Retina (tissue), 1 donor: ENCODE measurements around the gene OSR1.

Experiments used
- DNase-seq: peaks from one replicate; pipeline ENCODE4 v3.0.0-alpha.2; 2016

Gene OSR1

GRCh38 chr2:19357402-19358241 lies 801 bp downstream of the OSR1 start:
- DNase-seq, result peak; percentile 65

GRCh38 chr2:19356545-19357401 lies 1.6 kb downstream of the OSR1 start:
- peak; percentile 85 for DNase-seq

GRCh38 chr2:19355931-19356544 lies 2.4 kb downstream of the OSR1 start:
- DNase-seq, result no peak

GRCh38 chr2:19355416-19355821 lies 3.0 kb downstream of the OSR1 start:
- DNase-seq, result peak; percentile 68

- no peak for DNase-seq
These were observed 3.4 kb downstream of the OSR1 start for GRCh38 chr2:19355014-19355405.

GRCh38 chr2:19353721-19354050 lies 4.7 kb downstream of the OSR1 start:
- DNase-seq, result no peak

- peak; percentile 71 for DNase-seq
These were observed 5.3 kb downstream of the OSR1 start for GRCh38 chr2:19352946-19353720.

GRCh38 chr2:19351899-19352697 lies 6.3 kb downstream of the OSR1 start:
- DNase-seq, result peak; percentile 70

- peak; percentile 63 for DNase-seq
These were observed 6.9 kb downstream of the OSR1 start for GRCh38 chr2:19351499-19351898.

GRCh38 chr2:19350678-19351401 lies 7.6 kb downstream of the OSR1 start:
- DNase-seq, result peak; percentile 66

- DNase-seq, result peak; percentile 89
These were observed 8.3 kb downstream of the OSR1 start for GRCh38 chr2:19349911-19350677.

- DNase-seq, result no peak
These were observed 9.7 kb downstream of the OSR1 start for GRCh38 chr2:19348692-19349091.

GRCh38 chr2:19347619-19348562 lies 10.5 kb downstream of the OSR1 start:
- peak; percentile 99 for DNase-seq

- no peak for DNase-seq
These were observed 11.3 kb downstream of the OSR1 start for GRCh38 chr2:19346983-19347618.

GRCh38 chr2:19337742-19338141 lies 20.7 kb downstream of the OSR1 start:
- DNase-seq, result no peak

- DNase-seq, result peak; percentile 23
These were observed 21.2 kb downstream of the OSR1 start for GRCh38 chr2:19337202-19337601.

GRCh38 chr2:19336781-19337180 lies 21.6 kb downstream of the OSR1 start:
- peak; percentile 24 for DNase-seq

GRCh38 chr2:19332503-19332902 lies 25.9 kb downstream of the OSR1 start:
- no peak for DNase-seq

GRCh38 chr2:19331450-19331849 lies 27.0 kb downstream of the OSR1 start:
- DNase-seq, result no peak
